Skeletal muscle tissue (tissue), 4 donors: ENCODE results near the gene CIAO2B. TPM values are rescaled to one million over a fixed set of nuclear protein-coding genes. Genes with fewer than 3 reads are reported as not detected.
"Not testable (repeated sequence)": the region's sequence is repeated elsewhere in the genome, so short reads cannot be mapped to it uniquely, and the experiment has no call there.

Experiments
- H3K27ac ChIP-seq: one replicate; pipeline ENCODE4 v1.7.0; 2013; ENCODE audit warnings: mild to moderate bottlenecking, low read depth, low read length, inconsistent platforms
- H3K27me3 ChIP-seq, 3 donors: one replicate each; pipeline ENCODE4 v1.7.0; 2013; ENCODE audit warnings: low read length in 3 of 3; ENCODE audit not compliant: control insufficient read depth in 3 of 3, insufficient read depth in 3 of 3
- H3K36me3 ChIP-seq, 3 donors: one replicate each; pipeline ENCODE4 v1.7.0; 2013; ENCODE audit warnings: low read length in 3 of 3; ENCODE audit not compliant: control insufficient read depth in 3 of 3, insufficient read depth in 3 of 3
- H3K4me1 ChIP-seq, 3 donors: one replicate each; pipeline ENCODE4 v1.7.0; 2013; ENCODE audit warnings: low read length in 3 of 3, mild to moderate bottlenecking in 3 of 3; ENCODE audit not compliant: control insufficient read depth in 3 of 3, insufficient read depth in 3 of 3
- H3K4me3 ChIP-seq, 3 donors: one replicate each; pipeline ENCODE4 v1.7.0; 2013; ENCODE audit warnings: low read length in 3 of 3
- H3K9ac ChIP-seq, 3 donors: one replicate each; pipeline ENCODE4 v1.7.0; 2013; ENCODE audit warnings: low read length in 3 of 3, mild to moderate bottlenecking in 3 of 3, moderate library complexity in 2 of 3, low read depth in 1 of 3
- H3K9me3 ChIP-seq, 3 donors: one replicate each; pipeline ENCODE4 v1.7.0; 2013; ENCODE audit warnings: low read length in 3 of 3; ENCODE audit not compliant: control insufficient read depth in 3 of 3
- total RNA-seq: library from RNA; depleted of rRNA; stranded (reverse); fragments of >200 nt; gene quantifications from one replicate; pipeline ENCODE4 v1.2.3, GENCODE V29; 2014
- donor health status: Osteomylitis.

Gene CIAO2B
- total RNA-seq, 1 donor from 2014 or later: 95.0 TPM

GRCh38 chr16:66940236-66940635 is 6.0 kb upstream of the CIAO2B start:
- Histone ChIP-seq H3K9me3 (no peaks in the 10 kb centered on the region), H3K27ac (no peak overlapping the region), H3K36me3 (peaks cover 59 to 71% (median 67%) of the 10 kb centered on the region in 3 donors)

DNA sequence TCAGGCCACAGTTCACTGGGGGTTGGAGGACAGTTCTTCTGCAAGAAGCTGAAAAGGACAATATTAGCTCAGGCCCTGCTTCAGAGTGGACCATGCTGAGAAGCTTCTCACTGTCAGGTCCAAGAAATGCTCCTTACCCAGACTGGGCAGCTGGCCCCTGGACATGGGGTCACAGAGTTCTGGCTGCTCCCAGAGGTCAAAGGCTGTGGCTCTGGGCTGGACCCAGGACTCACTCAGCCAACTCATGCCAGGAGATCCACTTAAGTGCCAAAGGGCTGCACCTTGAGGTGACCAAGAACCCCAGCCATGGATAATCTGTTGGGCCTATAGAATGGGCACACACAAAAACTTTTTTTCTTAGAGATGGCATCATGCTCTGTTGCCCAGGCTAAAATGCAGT is 5.2 kb upstream of the CIAO2B start:
- Histone ChIP-seq H3K4me3 (no peak overlapping the region), H3K4me1 (peaks cover 22 to 41% (median 29%) of the 10 kb centered on the region in 3 donors), H3K27me3 (no peaks in the 10 kb centered on the region), H3K9ac (no peak overlapping the region), H3K27ac (no peak overlapping the region), H3K9me3 (no peaks in the 10 kb centered on the region), H3K36me3 (peaks cover 59 to 74% (median 67%) of the 10 kb centered on the region in 3 donors)

More at GRCh38 chr16:66940236-66940635, 6.0 kb upstream of the CIAO2B start:
- Histone ChIP-seq H3K9ac (no peak overlapping the region), H3K4me3 (no peak overlapping the region), H3K4me1 (peaks cover 21 to 38% (median 26%) of the 10 kb centered on the region in 3 donors), H3K27me3 (no peaks in the 10 kb centered on the region)

DNA sequence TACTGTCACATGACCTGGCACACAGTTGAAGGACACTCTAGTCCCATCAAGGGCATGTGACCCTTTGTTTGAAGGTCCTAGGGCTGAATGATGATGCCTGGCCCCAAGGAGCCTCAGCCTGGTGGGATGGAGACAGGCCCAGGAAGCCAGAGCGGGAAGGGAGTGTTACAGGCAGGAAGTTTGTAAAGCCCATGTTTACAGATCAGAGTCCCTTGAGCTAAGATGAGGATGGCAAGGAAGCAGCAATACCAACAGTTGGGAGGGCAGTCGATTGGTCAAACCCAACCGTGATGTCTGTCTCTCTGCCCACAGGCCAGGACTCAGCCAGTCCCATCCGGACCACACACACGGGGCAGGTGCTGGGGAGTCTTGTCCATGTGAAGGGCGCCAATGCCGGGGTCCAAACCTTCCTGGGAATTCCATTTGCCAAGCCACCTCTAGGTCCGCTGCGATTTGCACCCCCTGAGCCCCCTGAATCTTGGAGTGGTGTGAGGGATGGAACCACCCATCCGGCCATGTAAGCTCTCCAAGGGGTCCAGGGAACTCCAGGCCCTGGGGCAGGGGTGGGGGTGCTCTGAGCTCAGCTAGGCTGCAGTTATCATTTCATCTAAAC is 3.6 kb upstream of the CIAO2B start:
- H3K27ac ChIP-seq: peak overlapping the region; percentile 9
- peaks cover 52 to 64% (median 55%) of the 10 kb centered on the region in 3 donors for H3K36me3 ChIP-seq

DNA sequence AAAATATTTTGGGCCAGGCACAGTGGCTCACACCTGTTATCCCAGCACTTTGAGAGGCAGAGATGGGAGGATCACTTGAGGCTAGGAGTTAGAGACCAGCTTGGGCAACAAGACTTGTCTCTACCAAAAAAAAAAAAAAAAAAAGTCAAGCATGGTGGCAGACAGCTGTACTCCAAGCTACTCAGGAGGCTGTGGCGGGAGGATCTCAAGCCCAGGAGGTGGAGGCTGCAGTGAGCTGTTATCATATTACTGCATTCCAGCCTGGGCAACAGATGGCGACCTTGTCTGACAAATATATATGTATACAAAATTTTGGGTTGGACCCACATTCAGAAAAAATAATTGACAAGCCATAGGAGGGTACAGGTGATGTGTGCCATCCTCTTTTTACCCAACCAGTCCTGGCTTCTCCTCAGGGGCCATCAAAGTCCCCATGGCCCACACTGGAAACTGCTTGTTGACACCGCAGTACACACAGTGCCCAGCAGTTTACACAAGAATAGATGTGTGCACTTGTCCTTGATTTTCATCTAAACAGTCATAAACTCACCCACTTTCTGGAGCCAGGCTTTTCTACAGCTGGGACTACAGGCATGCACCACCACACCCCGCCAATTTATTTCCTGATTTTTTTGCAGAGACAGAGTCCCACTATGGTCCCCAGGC is 2.8 kb upstream of the CIAO2B start:
- Histone ChIP-seq H3K36me3 (peaks cover 53 to 63% (median 55%) of the 10 kb centered on the region in 3 donors), H3K4me3 (peak overlapping the region in 2 of 3 donors; percentile 31 to 99), H3K27ac (peak overlapping the region; percentile 99)

More for the DNA sequence above, 3.6 kb upstream of the CIAO2B start:
- no peaks in the 10 kb centered on the region for H3K27me3 ChIP-seq
- no peak overlapping the region for H3K4me3 ChIP-seq
- H3K9ac ChIP-seq: peak overlapping the region in 2 of 3 donors; percentile 28 to 45
- peaks cover 32 to 53% (median 38%) of the 10 kb centered on the region in 3 donors for H3K4me1 ChIP-seq
- no peaks in the 10 kb centered on the region for H3K9me3 ChIP-seq

DNA sequence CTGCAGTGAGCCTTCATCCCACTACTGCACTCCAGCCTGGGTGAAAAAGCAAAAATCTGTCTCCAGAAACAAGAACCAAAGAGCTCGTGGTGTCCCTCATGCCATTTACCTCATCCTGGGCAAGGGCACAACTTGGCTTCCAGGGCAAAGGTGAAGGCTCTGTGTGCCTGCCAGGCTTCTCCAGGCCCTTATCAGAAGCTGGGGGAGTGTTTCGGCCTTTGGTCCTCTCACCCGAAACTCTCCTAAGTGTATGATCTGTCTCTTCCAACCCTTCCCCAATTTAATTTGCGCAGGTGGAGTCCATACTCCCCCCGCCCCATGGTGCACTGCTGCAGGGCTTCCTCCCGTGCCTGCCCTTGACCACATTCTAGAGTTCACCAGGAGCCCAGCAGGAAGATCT is 2.3 kb upstream of the CIAO2B start:
- peak overlapping the region; percentile 86 to 100 (median 99) for H3K4me3 ChIP-seq
- peak overlapping the region; percentile 99 to 100 (median 100) for H3K9ac ChIP-seq
- H3K27me3 ChIP-seq: no peaks in the 10 kb centered on the region
- H3K27ac ChIP-seq: peak overlapping the region; percentile 99
- no peaks in the 10 kb centered on the region for H3K9me3 ChIP-seq
- peaks cover 53 to 58% (median 53%) of the 10 kb centered on the region in 3 donors for H3K36me3 ChIP-seq
- H3K4me1 ChIP-seq: peaks cover 39 to 63% (median 48%) of the 10 kb centered on the region in 3 donors

More for the DNA sequence above, 2.8 kb upstream of the CIAO2B start:
- H3K9ac ChIP-seq: peak overlapping the region; percentile 28 to 100 (median 100)
- H3K9me3 ChIP-seq: no peaks in the 10 kb centered on the region
- no peaks in the 10 kb centered on the region for H3K27me3 ChIP-seq
- H3K4me1 ChIP-seq: peaks cover 39 to 61% (median 47%) of the 10 kb centered on the region in 3 donors

- H3K9ac ChIP-seq: peak within 1 kb of the TSS; percentile 99 to 100 (median 100)
- H3K9me3 ChIP-seq: no peaks in the 10 kb centered on the region
- no peaks in the 10 kb centered on the region for H3K27me3 ChIP-seq
- H3K27ac ChIP-seq: peak within 1 kb of the TSS; percentile 99
- H3K4me1 ChIP-seq: peaks cover 38 to 66% (median 48%) of the 10 kb centered on the region in 3 donors
- peaks cover 43 to 48% (median 47%) of the 10 kb centered on the region in 3 donors for H3K36me3 ChIP-seq
- H3K4me3 ChIP-seq: peak within 1 kb of the TSS; percentile 86 to 100 (median 99)
Observed at GRCh38 chr16:66935314-66936011, 1.3 kb upstream of the CIAO2B start, which contains the start of gene CES2. CES2 (plus strand) TSS chr16:66935516; CDS start chr16:66935636, 120 bp downstream.

DNA sequence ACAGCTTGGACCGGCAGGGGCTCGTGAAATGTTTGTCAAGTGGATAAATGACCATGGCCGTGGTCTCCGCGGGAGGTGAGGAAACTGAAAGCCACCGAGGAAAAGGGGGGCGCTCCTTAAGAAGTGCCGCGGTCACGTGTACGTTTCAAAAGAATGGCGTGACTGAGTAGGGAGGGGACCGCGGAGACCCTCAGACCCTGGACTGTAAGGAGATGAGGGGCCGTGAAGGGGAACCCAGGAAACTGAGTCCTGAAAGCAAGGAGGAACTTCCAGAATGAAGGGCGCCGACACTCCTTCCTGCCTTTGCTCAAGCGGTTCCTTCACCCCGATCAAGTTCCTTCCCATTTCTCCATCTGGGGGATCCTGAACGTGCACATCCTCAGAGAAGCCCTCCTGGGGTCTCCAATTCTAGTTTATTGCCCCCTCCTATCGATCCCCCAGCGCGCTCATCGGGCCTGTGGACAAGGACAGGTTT is 674 bp upstream of the CIAO2B start:
- H3K36me3 ChIP-seq: peaks cover 37 to 42% (median 42%) of the 10 kb centered on the region in 3 donors
- not testable (repeated sequence) for H3K9me3 ChIP-seq, H3K27me3 ChIP-seq
- H3K4me3 ChIP-seq: peak overlapping the region; percentile 86 to 100 (median 99)
- H3K27ac ChIP-seq: peak overlapping the region; percentile 99
- peaks cover 38 to 72% (median 52%) of the 10 kb centered on the region in 3 donors for H3K4me1 ChIP-seq
- peak overlapping the region; percentile 99 to 100 (median 100) for H3K9ac ChIP-seq

- H3K9ac ChIP-seq: peak overlapping the region; percentile 99 to 100 (median 100)
- H3K27me3 ChIP-seq: no peaks in the 10 kb centered on the region
- peaks cover 45 to 80% (median 62%) of the 10 kb centered on the region in 3 donors for H3K4me1 ChIP-seq
- peak overlapping the region; percentile 99 for H3K27ac ChIP-seq
- peak overlapping the region; percentile 86 to 100 (median 99) for H3K4me3 ChIP-seq
- H3K36me3 ChIP-seq: peaks cover 26 to 35% (median 31%) of the 10 kb centered on the region in 3 donors
- H3K9me3 ChIP-seq: no peaks in the 10 kb centered on the region
Observed at GRCh38 chr16:66933776-66934137, 445 bp downstream of the CIAO2B start.

DNA sequence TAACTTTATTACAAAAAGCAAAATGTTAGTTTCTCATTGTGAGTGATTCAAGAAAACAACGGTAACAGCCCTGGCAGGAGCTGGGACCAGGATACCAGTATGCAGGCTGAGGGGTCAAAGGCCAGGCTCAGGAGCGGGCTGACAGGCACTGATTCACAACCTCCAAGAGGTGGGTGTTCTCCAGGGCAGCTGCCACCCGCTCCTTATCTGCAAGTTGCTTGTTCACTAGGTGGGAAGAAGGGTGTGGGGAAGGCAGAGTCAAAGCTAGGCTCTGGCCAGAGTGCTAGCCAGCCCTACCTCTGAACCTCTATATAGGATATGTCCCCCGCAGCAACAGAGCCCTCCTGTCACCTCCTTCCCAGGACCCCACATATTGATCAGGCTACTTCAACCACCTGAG is 2.1 kb downstream of the CIAO2B start:
- Histone ChIP-seq H3K4me1 (peaks cover 57 to 80% (median 71%) of the 10 kb centered on the region in 3 donors), H3K9ac (peak overlapping the region in 1 of 3 donors; percentile 8), H3K4me3 (no peak overlapping the region), H3K27ac (no peak overlapping the region), H3K36me3 (peaks cover 12 to 19% (median 14%) of the 10 kb centered on the region in 3 donors), H3K9me3 (no peaks in the 10 kb centered on the region), H3K27me3 (no peaks in the 10 kb centered on the region)
